Peyer's patch (tissue), 4 donors: Measurements from ENCODE around the gene CACNA1I. TPM values are rescaled to one million over a fixed set of nuclear protein-coding genes. Genes with fewer than 3 reads are reported as not detected.

ENCODE experiments used
- DNase-seq, 3 donors: peaks; one replicate each; pipeline ENCODE4 v3.0.0-alpha.2; 2017 to 2019
- H3K27ac ChIP-seq, 4 donors: fragments of 200-600 bp; sonication (generic); one replicate each; pipeline ENCODE4 v1.5.1; 2016 to 2019
- H3K27me3 ChIP-seq, 2 donors: fragments of 200-600 bp; sonication (generic); one replicate each; pipeline ENCODE4 v1.5.1; 2019
- H3K36me3 ChIP-seq, 3 donors: fragments of 200-600 bp; sonication (generic); one replicate each; pipeline ENCODE4 v1.5.1; 2016 to 2019
- H3K4me1 ChIP-seq, 4 donors: fragments of 200-600 bp; sonication (generic); one replicate each; pipeline ENCODE4 v1.5.1; 2016 to 2019
- H3K4me3 ChIP-seq, 4 donors: fragments of 200-600 bp; sonication (generic); 1 replicate in 3 of 4; 2 replicates in 1 of 4; pipeline ENCODE4 v1.5.1; 2016 to 2019; ENCODE audit warnings: mild to moderate bottlenecking in 1 of 4
- H3K9me3 ChIP-seq, 4 donors: fragments of 200-600 bp; sonication (generic); one replicate each; pipeline ENCODE4 v1.5.1; 2016 to 2019; ENCODE audit warnings: mild to moderate bottlenecking in 1 of 4
- POLR2A ChIP-seq, 2 donors: fragments of 450-650 bp; IDR thresholded peaks; one replicate each; pipeline ENCODE4 v1.5.1; 2017; ENCODE audit warnings: antibody characterized with exemption in 2 of 2, mild to moderate bottlenecking in 2 of 2, moderate library complexity in 2 of 2
- total RNA-seq, 4 donors: library from RNA; depleted of rRNA; stranded (reverse); fragments of >200 nt; gene quantifications; one replicate each; pipeline ENCODE4 v1.1.0, GENCODE V29; 2016
- TF ChIP-seq, protein P1 (sequence below), 6 experiments: fragments of 450-650 bp in 4 of 6; fragments of 200-600 bp in 2 of 6; sonication (generic) in 1 of 6; IDR thresholded peaks; one replicate each; pipeline ENCODE4 v1.5.1; 2017 to 2019; ENCODE audit warnings: antibody characterized with exemption in 6 of 6, mild to moderate bottlenecking in 3 of 6, moderate library complexity in 1 of 6

The CACNA1I gene
- total RNA-seq, 4 donors from 2014 or later = 0.95 to 6.6 (median 1.6) TPM

DNA sequence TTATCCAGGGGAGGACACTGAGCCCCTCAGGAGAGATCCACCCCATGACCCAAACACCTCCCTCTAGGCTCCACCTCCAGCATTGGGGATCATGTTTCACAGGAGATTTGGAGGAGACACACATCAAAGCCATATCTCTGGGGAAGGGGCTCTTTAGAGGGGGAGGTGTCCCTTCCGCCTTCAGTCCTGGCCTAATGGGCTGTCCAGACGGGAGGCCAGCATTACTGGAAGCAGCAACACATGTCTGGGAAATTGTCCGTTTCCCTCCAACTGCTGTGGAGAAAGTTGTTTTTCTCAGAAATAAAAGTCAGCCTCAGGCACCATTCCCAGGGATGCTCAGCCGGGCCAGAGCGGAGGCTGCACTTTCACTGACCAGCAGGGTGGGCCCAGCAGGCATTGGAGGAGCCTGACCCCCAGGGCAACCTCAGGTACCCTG is 9.5 kb downstream of the CACNA1I start:
- Histone ChIP-seq H3K27me3 (no peaks in the 10 kb centered on the region), H3K27ac (no peak overlapping the region), H3K4me1 (peaks cover 0 to 5% (median 0%) of the 10 kb centered on the region in 4 donors), H3K4me3 (no peak overlapping the region), H3K36me3 (no peaks in the 10 kb centered on the region), H3K9me3 (no peaks in the 10 kb centered on the region)
- DNase-seq = no peak
- TF ChIP-seq POLR2A (IDR thresholded peaks at IDR 0.05) = no peak
- TF ChIP-seq, protein P1, sequence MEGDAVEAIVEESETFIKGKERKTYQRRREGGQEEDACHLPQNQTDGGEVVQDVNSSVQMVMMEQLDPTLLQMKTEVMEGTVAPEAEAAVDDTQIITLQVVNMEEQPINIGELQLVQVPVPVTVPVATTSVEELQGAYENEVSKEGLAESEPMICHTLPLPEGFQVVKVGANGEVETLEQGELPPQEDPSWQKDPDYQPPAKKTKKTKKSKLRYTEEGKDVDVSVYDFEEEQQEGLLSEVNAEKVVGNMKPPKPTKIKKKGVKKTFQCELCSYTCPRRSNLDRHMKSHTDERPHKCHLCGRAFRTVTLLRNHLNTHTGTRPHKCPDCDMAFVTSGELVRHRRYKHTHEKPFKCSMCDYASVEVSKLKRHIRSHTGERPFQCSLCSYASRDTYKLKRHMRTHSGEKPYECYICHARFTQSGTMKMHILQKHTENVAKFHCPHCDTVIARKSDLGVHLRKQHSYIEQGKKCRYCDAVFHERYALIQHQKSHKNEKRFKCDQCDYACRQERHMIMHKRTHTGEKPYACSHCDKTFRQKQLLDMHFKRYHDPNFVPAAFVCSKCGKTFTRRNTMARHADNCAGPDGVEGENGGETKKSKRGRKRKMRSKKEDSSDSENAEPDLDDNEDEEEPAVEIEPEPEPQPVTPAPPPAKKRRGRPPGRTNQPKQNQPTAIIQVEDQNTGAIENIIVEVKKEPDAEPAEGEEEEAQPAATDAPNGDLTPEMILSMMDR (IDR thresholded peaks at IDR 0.05) = no peak

DNA sequence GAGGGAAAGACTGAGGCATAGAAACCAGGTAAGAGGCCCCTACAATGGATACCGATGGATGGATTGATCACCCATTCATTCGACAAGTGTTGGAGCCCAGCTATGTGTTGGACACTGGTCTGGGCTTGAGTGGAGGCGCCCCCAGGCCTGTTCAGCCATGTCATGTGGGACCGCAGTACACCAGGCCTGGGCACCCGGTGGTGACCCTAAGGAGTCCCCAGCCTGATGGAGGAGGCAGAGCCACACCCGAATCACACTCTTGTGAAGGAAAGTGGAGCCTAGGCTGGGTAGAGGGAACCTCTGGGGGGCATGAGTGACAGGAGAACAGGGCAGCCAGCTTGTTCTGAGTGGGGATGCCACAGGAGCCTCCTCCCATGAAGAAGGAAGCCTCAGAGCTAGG is 10.2 kb downstream of the CACNA1I start:
- no peak overlapping the region for H3K27ac ChIP-seq
- peak in 1 of 3 donors; percentile 40 for DNase-seq
- TF ChIP-seq POLR2A (IDR thresholded peaks at IDR 0.05) = no peak
- H3K4me1 ChIP-seq = peaks cover 0 to 5% (median 0%) of the 10 kb centered on the region in 4 donors
- H3K9me3 ChIP-seq = no peaks in the 10 kb centered on the region
- H3K4me3 ChIP-seq = no peak overlapping the region
- no peaks in the 10 kb centered on the region for H3K36me3 ChIP-seq
- H3K27me3 ChIP-seq = no peaks in the 10 kb centered on the region

DNA sequence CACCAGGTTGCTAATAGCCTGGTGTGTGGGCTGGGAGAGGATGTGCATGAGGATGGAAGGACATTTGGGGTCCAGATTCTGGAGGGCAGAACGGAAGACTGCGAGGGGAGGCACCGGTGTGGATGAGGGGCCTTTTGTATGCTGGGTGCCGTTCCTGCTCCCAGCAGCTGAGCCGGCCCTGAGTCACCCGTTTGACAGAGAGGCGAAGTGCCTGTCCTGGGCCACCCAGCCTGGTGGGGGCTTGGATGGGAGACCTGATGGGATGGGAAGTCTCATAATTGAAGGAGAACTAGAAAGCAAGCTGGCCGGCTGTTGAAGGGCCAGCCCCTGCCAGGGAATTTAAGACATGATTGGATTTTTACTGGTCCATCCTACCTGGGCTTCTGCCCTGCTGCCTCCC is 10.8 kb downstream of the CACNA1I start:
- H3K4me3 ChIP-seq = no peak overlapping the region
- DNase-seq = no peak
- no peaks in the 10 kb centered on the region for H3K27me3 ChIP-seq
- H3K4me1 ChIP-seq = peaks cover 0 to 4% (median 0%) of the 10 kb centered on the region in 4 donors
- TF ChIP-seq, protein P1 (IDR thresholded peaks at IDR 0.05) = no peak
- no peak for TF ChIP-seq POLR2A (IDR thresholded peaks at IDR 0.05)
- H3K27ac ChIP-seq = no peak overlapping the region
- no peaks in the 10 kb centered on the region for H3K9me3 ChIP-seq
- H3K36me3 ChIP-seq = no peaks in the 10 kb centered on the region

DNA sequence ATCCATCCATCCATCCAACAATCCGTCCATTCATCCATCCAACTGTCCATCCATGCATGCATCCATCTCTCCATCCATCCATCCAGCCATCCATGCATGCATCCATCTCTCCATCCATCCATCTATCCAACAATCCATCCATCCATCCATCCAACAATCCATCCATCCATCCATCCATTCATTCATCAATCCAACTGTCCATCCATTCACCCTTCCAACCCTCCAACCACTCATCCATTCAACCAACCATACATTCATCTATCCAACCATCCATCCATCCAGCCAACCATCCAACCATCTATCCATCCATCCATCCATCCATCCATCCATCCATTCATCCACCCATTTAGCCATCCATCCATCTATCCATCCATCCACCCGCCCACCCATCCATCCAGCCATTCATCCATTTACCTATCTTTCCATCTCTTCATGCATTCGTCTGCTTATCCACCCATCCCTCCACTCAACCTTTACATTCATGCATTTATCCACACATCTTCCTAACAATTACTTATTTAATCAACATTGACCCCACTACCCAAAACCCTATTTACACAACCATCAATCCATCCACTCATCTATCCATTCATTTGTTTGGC is 12.6 kb downstream of the CACNA1I start:
- no peak for DNase-seq
- Histone ChIP-seq H3K4me1 (no peaks in the 10 kb centered on the region), H3K27me3 (no peaks in the 10 kb centered on the region), H3K4me3 (no peak overlapping the region), H3K27ac (no peak overlapping the region), H3K9me3 (no peaks in the 10 kb centered on the region), H3K36me3 (no peaks in the 10 kb centered on the region)
- TF ChIP-seq, protein P1 (IDR thresholded peaks at IDR 0.05) = no peak
- TF ChIP-seq POLR2A (IDR thresholded peaks at IDR 0.05) = no peak

DNA sequence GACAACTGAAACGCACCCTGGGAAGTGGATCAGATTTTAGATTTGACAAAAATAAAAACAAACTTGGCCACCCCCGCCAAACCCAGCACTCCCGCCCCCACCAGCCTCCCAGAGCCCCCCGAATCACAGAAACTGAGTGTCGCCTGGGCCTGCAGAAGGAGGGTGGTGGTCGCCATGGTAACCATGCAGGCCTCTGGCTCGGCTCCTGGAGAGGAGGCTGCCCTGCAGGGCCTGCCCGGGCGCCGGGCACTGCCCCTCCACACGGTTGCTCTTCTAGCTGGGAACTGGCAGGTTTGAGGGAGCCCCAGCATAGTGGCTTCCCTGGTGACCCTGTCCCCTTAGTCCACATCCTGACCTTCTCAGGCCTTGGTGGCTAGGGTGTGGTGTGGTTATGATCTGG is 19.3 kb downstream of the CACNA1I start:
- no peak for DNase-seq
- Histone ChIP-seq H3K27me3 (no peaks in the 10 kb centered on the region), H3K36me3 (no peaks in the 10 kb centered on the region), H3K4me1 (no peaks in the 10 kb centered on the region), H3K9me3 (no peaks in the 10 kb centered on the region), H3K27ac (no peak overlapping the region), H3K4me3 (no peak overlapping the region)
- TF ChIP-seq, protein P1 (IDR thresholded peaks at IDR 0.05) = no peak

DNA sequence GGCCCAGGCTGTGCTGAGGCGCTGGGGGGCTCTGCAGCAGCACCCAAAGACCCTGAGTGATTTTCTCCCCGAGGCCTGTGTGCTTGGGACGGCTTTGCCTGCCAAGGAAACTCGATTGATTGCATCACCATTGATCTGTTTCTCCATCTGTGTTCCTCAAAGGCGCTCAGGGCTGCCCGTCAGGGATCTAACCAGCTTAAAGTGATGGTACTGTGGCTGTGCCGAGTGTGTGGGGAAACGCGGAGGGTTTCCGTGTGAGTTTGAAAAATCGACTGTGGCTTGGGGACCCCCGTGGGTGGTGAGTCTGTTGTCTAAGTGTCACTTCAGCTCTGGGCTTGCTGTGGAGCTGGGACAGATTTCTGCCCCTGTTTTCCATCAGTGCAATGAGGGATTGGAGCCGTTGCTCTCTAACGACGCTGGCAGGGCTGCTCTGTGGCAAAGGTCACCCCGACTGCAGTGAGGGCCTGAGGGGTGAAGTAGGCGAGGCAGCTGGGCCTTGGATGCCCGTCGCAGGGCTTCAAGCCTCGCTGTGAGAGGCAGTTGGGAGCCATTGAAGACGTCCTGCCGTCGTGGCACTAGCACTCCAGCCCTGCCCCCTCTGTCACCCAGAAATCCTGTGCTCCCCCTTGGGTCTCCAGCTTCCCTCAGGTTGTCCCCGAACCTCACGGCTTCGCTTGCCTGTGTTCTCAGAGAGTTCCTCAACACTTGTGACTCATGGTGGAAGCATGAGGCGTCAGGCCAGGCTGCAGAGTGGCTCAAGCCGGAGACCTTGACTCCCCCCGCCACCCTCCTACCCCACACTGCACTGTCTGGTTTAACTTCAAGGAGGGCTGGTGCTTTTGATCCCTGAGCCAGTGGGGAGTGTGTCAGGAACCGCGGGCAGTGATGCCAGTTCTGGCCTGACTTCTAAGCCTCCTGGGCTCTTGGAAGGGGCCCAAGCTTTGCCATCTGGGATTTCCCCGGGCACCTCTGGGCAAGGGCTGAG is 21.8 kb downstream of the CACNA1I start:
- TF ChIP-seq, protein P1 (IDR thresholded peaks at IDR 0.05) = no peak
- no peak for TF ChIP-seq POLR2A (IDR thresholded peaks at IDR 0.05)
- no peak overlapping the region for H3K27ac ChIP-seq
- H3K36me3 ChIP-seq = no peaks in the 10 kb centered on the region
- H3K4me1 ChIP-seq = no peaks in the 10 kb centered on the region
- no peaks in the 10 kb centered on the region for H3K27me3 ChIP-seq
- no peak overlapping the region for H3K4me3 ChIP-seq
- no peaks in the 10 kb centered on the region for H3K9me3 ChIP-seq
- DNase-seq = no peak
